ENCODE measurements around the gene CHRNA3. TPM values are rescaled to one million over a fixed set of nuclear protein-coding genes. Genes with fewer than 3 reads are reported as not detected.

The CHRNA3 gene
- total RNA-seq, 4 donors from 2014 or later: 1.00 to 6.0 (median 3.4) TPM

GRCh38 chr15:78626381-78626995, 5.7 kb upstream of the CHRNA3 start:
- Histone ChIP-seq H3K4me1 (no peaks in the 10 kb centered on the region), H3K27ac (no peak overlapping the region), H3K4me3 (no peak overlapping the region), H3K9me3 (no peaks in the 10 kb centered on the region), H3K27me3 (peaks cover 44% of the 10 kb centered on the region), H3K36me3 (no peaks in the 10 kb centered on the region)
- WGBS, 2 donors (ENCODE audit: low coverage in 1 of 2): 77 to 89% methylated on average over 5 to 6 of the region's 6 CpGs
- no peak for DNase-seq
- TF ChIP-seq POLR2AphosphoS5 (IDR thresholded peaks at IDR 0.05) (no peak), POLR2A (IDR thresholded peaks at IDR 0.05) (no peak), EP300 (IDR thresholded peaks at IDR 0.05; ENCODE audit: low read depth) (no peak)
- TF ChIP-seq, protein P1, sequence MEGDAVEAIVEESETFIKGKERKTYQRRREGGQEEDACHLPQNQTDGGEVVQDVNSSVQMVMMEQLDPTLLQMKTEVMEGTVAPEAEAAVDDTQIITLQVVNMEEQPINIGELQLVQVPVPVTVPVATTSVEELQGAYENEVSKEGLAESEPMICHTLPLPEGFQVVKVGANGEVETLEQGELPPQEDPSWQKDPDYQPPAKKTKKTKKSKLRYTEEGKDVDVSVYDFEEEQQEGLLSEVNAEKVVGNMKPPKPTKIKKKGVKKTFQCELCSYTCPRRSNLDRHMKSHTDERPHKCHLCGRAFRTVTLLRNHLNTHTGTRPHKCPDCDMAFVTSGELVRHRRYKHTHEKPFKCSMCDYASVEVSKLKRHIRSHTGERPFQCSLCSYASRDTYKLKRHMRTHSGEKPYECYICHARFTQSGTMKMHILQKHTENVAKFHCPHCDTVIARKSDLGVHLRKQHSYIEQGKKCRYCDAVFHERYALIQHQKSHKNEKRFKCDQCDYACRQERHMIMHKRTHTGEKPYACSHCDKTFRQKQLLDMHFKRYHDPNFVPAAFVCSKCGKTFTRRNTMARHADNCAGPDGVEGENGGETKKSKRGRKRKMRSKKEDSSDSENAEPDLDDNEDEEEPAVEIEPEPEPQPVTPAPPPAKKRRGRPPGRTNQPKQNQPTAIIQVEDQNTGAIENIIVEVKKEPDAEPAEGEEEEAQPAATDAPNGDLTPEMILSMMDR (IDR thresholded peaks at IDR 0.05): no peak
- intact Hi-C loops (cut with DNase I; ENCODE audit: low total_unique reads): no loop called here
- in situ Hi-C loops (cut with MboI; ENCODE audit: low pct_ligation_motif_present in 1 of 4, low pct_unique_long_range_greater_than_20kb in 1 of 4, low sequenced_read_pairs in 3 of 4): no loop called here

- DNase-seq: no peak
- H3K4me3 ChIP-seq: no peak overlapping the region
- H3K9me3 ChIP-seq: no peaks in the 10 kb centered on the region
- peaks cover 0 to 5% (median 3%) of the 10 kb centered on the region in 4 donors for H3K4me1 ChIP-seq
- intact Hi-C loops (cut with DNase I; ENCODE audit: low total_unique reads) (no loop called here), in situ Hi-C loops (cut with MboI; ENCODE audit: low pct_ligation_motif_present in 1 of 4, low pct_unique_long_range_greater_than_20kb in 1 of 4, low sequenced_read_pairs in 3 of 4) (no loop called here)
- no peak overlapping the region for H3K27ac ChIP-seq
- H3K27me3 ChIP-seq: peaks cover 52% of the 10 kb centered on the region
- TF ChIP-seq, protein P1 (IDR thresholded peaks at IDR 0.05): no peak
- TF ChIP-seq EP300 (IDR thresholded peaks at IDR 0.05; ENCODE audit: low read depth): no peak
- no peak for TF ChIP-seq POLR2A (IDR thresholded peaks at IDR 0.05)
- TF ChIP-seq POLR2AphosphoS5 (IDR thresholded peaks at IDR 0.05): no peak
- WGBS, 2 donors (ENCODE audit: low coverage in 1 of 2): 78% methylated on average over 12 of the region's 12 CpGs; no CpG with 5 or more reads in 1 of the 2 donors
- H3K36me3 ChIP-seq: no peaks in the 10 kb centered on the region
Measured at GRCh38 chr15:78625606-78626280, 4.9 kb upstream of the CHRNA3 start.

- intact Hi-C loops (cut with DNase I; ENCODE audit: low total_unique reads): no loop called here
- H3K36me3 ChIP-seq: no peaks in the 10 kb centered on the region
- H3K4me1 ChIP-seq: peaks cover 0 to 13% (median 12%) of the 10 kb centered on the region in 4 donors
- no peaks in the 10 kb centered on the region for H3K9me3 ChIP-seq
- TF ChIP-seq POLR2A (IDR thresholded peaks at IDR 0.05) (no peak), POLR2AphosphoS5 (IDR thresholded peaks at IDR 0.05) (no peak)
- TF ChIP-seq, protein P1 (IDR thresholded peaks at IDR 0.05): no peak
- in situ Hi-C loops (cut with MboI; ENCODE audit: low pct_ligation_motif_present in 1 of 4, low pct_unique_long_range_greater_than_20kb in 1 of 4, low sequenced_read_pairs in 3 of 4): no loop called here
- H3K27me3 ChIP-seq: peaks cover 60% of the 10 kb centered on the region
- no peak for DNase-seq
- H3K27ac ChIP-seq: no peak overlapping the region
- WGBS, 2 donors (ENCODE audit: low coverage in 1 of 2): 79 to 80% methylated on average over 3 to 17 of the region's 17 CpGs
- H3K4me3 ChIP-seq: no peak overlapping the region
Measured at GRCh38 chr15:78624651-78625590, 4.1 kb upstream of the CHRNA3 start.

Data from transverse colon (tissue), 4 donors.